HG02642 (cell line): ENCODE results near the gene ZNF107.
"Not testable (repeated sequence)": the region's sequence is repeated elsewhere in the genome, so short reads cannot be mapped to it uniquely, and the experiment has no call there.

Experiments
- ATAC-seq: cut with Tn5 transposase; IDR thresholded peaks from one replicate; pipeline ENCODE4 v1.9.1; 2021; ENCODE audit warnings: mild to moderate bottlenecking; ENCODE audit not compliant: unreplicated experiment, poor library complexity

ZNF107 gene

GRCh38 chr7:64642875-64643274 is 23.1 kb upstream of the ZNF107 start:
- ATAC-seq, result no peak

- ATAC-seq, result no peak
Measured at GRCh38 chr7:64643566-64643965, 22.4 kb upstream of the ZNF107 start.

- ATAC-seq, result no peak
Measured at GRCh38 chr7:64651203-64651602, 14.7 kb upstream of the ZNF107 start.

GRCh38 chr7:64651632-64652165 is 14.2 kb upstream of the ZNF107 start:
- ATAC-seq, result no peak

GRCh38 chr7:64653721-64654401 is 12.1 kb upstream of the ZNF107 start:
- ATAC-seq, result no peak

- no peak for ATAC-seq
Measured at GRCh38 chr7:64654796-64655548, 11.0 kb upstream of the ZNF107 start.

- ATAC-seq, result no peak
Measured at GRCh38 chr7:64655811-64656210, 10.1 kb upstream of the ZNF107 start.

- ATAC-seq, result no peak
Measured at GRCh38 chr7:64656489-64656888, 9.4 kb upstream of the ZNF107 start.

- not testable (repeated sequence) for ATAC-seq
Measured at GRCh38 chr7:64662091-64662490, 3.8 kb upstream of the ZNF107 start.

GRCh38 chr7:64666663-64667050 is 724 bp downstream of the ZNF107 start:
- ATAC-seq, result no peak

GRCh38 chr7:64667311-64667710 is 1.4 kb downstream of the ZNF107 start:
- ATAC-seq, result no peak

GRCh38 chr7:64672414-64672813 is 6.5 kb downstream of the ZNF107 start:
- no peak for ATAC-seq

- ATAC-seq, result no peak
Measured at GRCh38 chr7:64685091-64685490, 19.2 kb downstream of the ZNF107 start.

- no peak for ATAC-seq
Measured at GRCh38 chr7:64685741-64686140, 19.8 kb downstream of the ZNF107 start.

GRCh38 chr7:64686493-64687184 is 20.7 kb downstream of the ZNF107 start:
- no peak for ATAC-seq

GRCh38 chr7:64687249-64687648 is 21.3 kb downstream of the ZNF107 start:
- no peak for ATAC-seq

GRCh38 chr7:64688988-64689387 is 23.1 kb downstream of the ZNF107 start:
- ATAC-seq, result no peak

- ATAC-seq, result no peak
Measured at GRCh38 chr7:64691831-64692230, 25.9 kb downstream of the ZNF107 start.

GRCh38 chr7:64697863-64698262 is 31.9 kb downstream of the ZNF107 start:
- ATAC-seq, result not testable (repeated sequence)

GRCh38 chr7:64706625-64707292 is 40.8 kb downstream of the ZNF107 start:
- ATAC-seq, result no peak
